Endodermal cell (in vitro differentiated cells): ENCODE results near the gene ITGB3. TPM values are rescaled to one million over a fixed set of nuclear protein-coding genes. Genes with fewer than 3 reads are reported as not detected.

Experiments
- DNase-seq: peaks from one replicate; pipeline ENCODE4 v3.0.0-alpha.2; 2017
- H3K27ac ChIP-seq: 2 replicates; pipeline ENCODE4 v1.5.1; 2013; ENCODE audit warnings: mild to moderate bottlenecking, low read depth, low read length, moderate library complexity
- H3K27me3 ChIP-seq: 2 replicates; pipeline ENCODE4 v1.6.1; 2013; ENCODE audit warnings: mild to moderate bottlenecking, low read length, moderate library complexity; ENCODE audit not compliant: insufficient read depth, control insufficient read depth, poor library complexity, severe bottlenecking
- H3K36me3 ChIP-seq: 2 replicates; pipeline ENCODE4 v1.7.0; 2013; ENCODE audit warnings: mild to moderate bottlenecking, low read length, moderate library complexity; ENCODE audit not compliant: control insufficient read depth, insufficient read depth
- H3K4me1 ChIP-seq: one replicate; pipeline ENCODE4 v1.7.0; 2013; ENCODE audit warnings: low read length; ENCODE audit not compliant: control insufficient read depth, insufficient read depth
- H3K4me3 ChIP-seq: 2 replicates; pipeline ENCODE4 v1.5.1; 2013; ENCODE audit warnings: mild to moderate bottlenecking, low read length, moderate library complexity
- H3K9ac ChIP-seq: 2 replicates; pipeline ENCODE4 v1.6.1; 2013; ENCODE audit warnings: mild to moderate bottlenecking, low read length, moderate library complexity; ENCODE audit not compliant: poor library complexity, severe bottlenecking; ENCODE audit errors: extremely low read depth
- H3K9me3 ChIP-seq: 2 replicates; pipeline ENCODE4 v1.6.1; 2013; ENCODE audit warnings: mild to moderate bottlenecking, low read length, moderate library complexity; ENCODE audit not compliant: control insufficient read depth
- H3K27ac Mint-ChIP-seq: 2 replicates; pipeline ENCODE4 v1.8.0; 2020; ENCODE audit warnings: mixed read lengths
- H3K27me3 Mint-ChIP-seq: 2 replicates; pipeline ENCODE4 v1.8.0; 2021; ENCODE audit warnings: mild to moderate bottlenecking, mixed read lengths; ENCODE audit not compliant: insufficient read depth
- H3K36me3 Mint-ChIP-seq: 2 replicates; pipeline ENCODE4 v1.8.0; 2020; ENCODE audit warnings: low read depth, mixed read lengths
- H3K4me1 Mint-ChIP-seq: 2 replicates; pipeline ENCODE4 v1.8.0; 2020; ENCODE audit warnings: mixed read lengths
- H3K4me3 Mint-ChIP-seq: 2 replicates; pipeline ENCODE4 v1.8.0; 2020; ENCODE audit warnings: mild to moderate bottlenecking, moderate library complexity, mixed read lengths
- H3K9me3 Mint-ChIP-seq: 2 replicates; pipeline ENCODE4 v1.8.0; 2020; ENCODE audit warnings: mild to moderate bottlenecking, mixed read lengths
- CTCF ChIP-seq: fragments of 200-600 bp; sonication (generic); conservative IDR thresholded peaks from 2 replicates; pipeline ENCODE4 v1.5.0; 2021; ENCODE audit warnings: antibody characterized with exemption, mild to moderate bottlenecking
- WGBS, 2 experiments: methylation state at CpG; one replicate each; pipeline versions ENCODE4 v1.1.5 to v1.1.7; 2013; ENCODE audit warnings: missing lambda C conversion rate in 2 of 2, mixed read lengths in 1 of 2; ENCODE audit not compliant: insufficient coverage in 1 of 2, insufficient read length in 1 of 2; 5-methylcytosine and 5-hydroxymethylcytosine counted together
- total RNA-seq, 2 donors: library from RNA; stranded (reverse); fragmentation: NEBNext Ultra II Directional in 1 of 2; extraction: Animal tissue kit (Norgen Biotek cat#: 25700) in 1 of 2; gene quantifications; 2 replicates in 1 of 2; 3 replicates in 1 of 2; pipeline ENCODE4 v1.2.1, GENCODE V29; 2021

Gene ITGB3
- total RNA-seq, 2 donors from 2014 or later = 0.51 to 0.73 TPM

- Histone ChIP-seq H3K9ac (no peak overlapping the region), H3K9me3 (peaks cover 9% of the 10 kb centered on the region), H3K4me1 (peaks cover 3% of the 10 kb centered on the region), H3K27me3 (no peaks in the 10 kb centered on the region), H3K27ac (no peak overlapping the region), H3K36me3 (no peaks in the 10 kb centered on the region), H3K4me3 (no peak overlapping the region)
- no peak for DNase-seq
- H3K27ac Mint-ChIP-seq = no peak overlapping the region
- peaks cover 4% of the 10 kb centered on the region for H3K36me3 Mint-ChIP-seq
- WGBS, 2 experiments = 86 to 95% methylated on average over 2 to 3 of the region's 3 CpGs
- peaks cover 8% of the 10 kb centered on the region for H3K27me3 Mint-ChIP-seq
- peaks cover 9% of the 10 kb centered on the region for H3K4me1 Mint-ChIP-seq
- H3K4me3 Mint-ChIP-seq = no peak overlapping the region
- H3K9me3 Mint-ChIP-seq = peaks cover 19% of the 10 kb centered on the region
- no peak for TF ChIP-seq CTCF
These were observed 47.5 kb downstream of the ITGB3 start for GRCh38 chr17:47301161-47301560.

- WGBS, 2 experiments = 87 to 95% methylated on average over 2 of the region's 2 CpGs
- Histone ChIP-seq H3K4me3 (no peak overlapping the region), H3K36me3 (no peaks in the 10 kb centered on the region)
These were observed 48.2 kb downstream of the ITGB3 start for GRCh38 chr17:47301831-47302230.

GRCh38 chr17:47304186-47304585 is 50.6 kb downstream of the ITGB3 start:
- Histone ChIP-seq H3K9ac (no peak overlapping the region), H3K9me3 (peaks cover 9% of the 10 kb centered on the region), H3K4me3 (no peak overlapping the region), H3K27ac (no peak overlapping the region), H3K27me3 (no peaks in the 10 kb centered on the region), H3K4me1 (peaks cover 5% of the 10 kb centered on the region), H3K36me3 (no peaks in the 10 kb centered on the region)
- Mint-ChIP-seq H3K36me3 (peaks cover 4% of the 10 kb centered on the region), H3K4me1 (peaks cover 10% of the 10 kb centered on the region), H3K9me3 (peaks cover 19% of the 10 kb centered on the region), H3K27ac (no peak overlapping the region), H3K27me3 (peaks cover 8% of the 10 kb centered on the region), H3K4me3 (no peak overlapping the region)
- TF ChIP-seq CTCF = no peak
- WGBS, 2 experiments = 90% methylated on average over 1 of the region's 1 CpG; no CpG with 5 or more reads in 1 of the 2 experiments
- peak; percentile 50 for DNase-seq

More at GRCh38 chr17:47301831-47302230, 48.2 kb downstream of the ITGB3 start:
- Histone ChIP-seq H3K27ac (no peak overlapping the region), H3K9ac (no peak overlapping the region), H3K9me3 (peaks cover 9% of the 10 kb centered on the region), H3K4me1 (peaks cover 5% of the 10 kb centered on the region), H3K27me3 (no peaks in the 10 kb centered on the region)
- Mint-ChIP-seq H3K9me3 (peaks cover 19% of the 10 kb centered on the region), H3K36me3 (peaks cover 4% of the 10 kb centered on the region), H3K27ac (no peak overlapping the region), H3K27me3 (peaks cover 8% of the 10 kb centered on the region), H3K4me1 (peaks cover 10% of the 10 kb centered on the region), H3K4me3 (no peak overlapping the region)
- DNase-seq = no peak
- TF ChIP-seq CTCF = no peak
